Measurements from ENCODE around the gene PARP15.
"Not testable (repeated sequence)": the region's sequence is repeated elsewhere in the genome, so short reads cannot be mapped to it uniquely, and the experiment has no call there.

PARP15 gene

GRCh38 chr3:122621112-122621511, 43.7 kb downstream of the PARP15 start:
- no peak for DNase-seq

- DNase-seq: no peak
Observed at GRCh38 chr3:122623031-122623829, 45.8 kb downstream of the PARP15 start.

DNA sequence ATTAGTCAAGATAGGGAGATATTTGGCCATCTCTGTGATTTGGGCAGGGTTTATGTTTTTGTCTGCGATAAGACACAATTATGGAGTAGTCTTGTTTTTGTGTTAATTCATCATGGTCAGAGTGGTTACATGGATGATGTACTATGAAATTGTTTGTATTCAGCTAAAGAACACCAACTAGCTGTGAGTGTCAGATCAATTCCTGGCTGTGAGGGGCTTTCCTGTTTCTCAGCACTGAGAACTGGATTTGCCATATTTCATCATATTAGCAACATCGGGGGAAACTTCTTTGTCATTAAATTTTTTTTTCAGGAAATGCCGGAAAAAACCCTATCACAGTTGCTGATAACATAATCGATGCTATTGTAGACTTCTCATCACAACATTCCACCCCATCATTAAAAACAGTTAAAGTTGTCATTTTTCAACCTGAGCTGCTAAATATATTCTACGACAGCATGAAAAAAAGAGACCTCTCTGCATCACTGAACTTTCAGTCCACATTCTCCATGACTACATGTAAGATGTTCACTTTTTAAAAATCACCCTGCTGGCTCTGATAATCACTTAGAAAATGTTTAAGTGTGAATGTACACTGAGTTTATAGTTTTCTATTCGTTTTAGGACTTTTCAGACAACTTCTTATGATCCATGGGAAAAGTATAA, 49.2 kb downstream of the PARP15 start:
- DNase-seq: no peak

DNA sequence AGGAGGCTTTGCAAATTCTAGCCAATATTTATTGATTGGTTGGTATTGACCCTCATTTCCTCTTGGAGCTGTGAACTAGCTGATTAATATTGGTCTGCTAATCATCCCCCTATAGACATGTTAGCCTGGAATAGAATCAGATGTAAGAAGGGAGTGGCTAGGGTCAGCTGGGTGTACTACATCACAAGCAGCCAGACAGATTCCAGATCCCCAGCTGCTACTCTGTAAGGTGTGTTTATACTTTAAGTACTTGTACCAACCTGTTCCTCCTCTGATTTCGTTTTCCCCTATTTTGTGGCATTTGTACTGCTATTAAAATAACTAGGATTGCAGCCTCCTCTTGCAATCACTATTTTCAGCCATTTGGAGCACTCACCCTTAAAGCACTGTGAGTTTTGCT, 49.9 kb downstream of the PARP15 start:
- no peak for DNase-seq

- no peak for DNase-seq
Observed at GRCh38 chr3:122628567-122628966, 51.1 kb downstream of the PARP15 start.

GRCh38 chr3:122629763-122630162, 52.3 kb downstream of the PARP15 start:
- no peak for DNase-seq

- no peak for DNase-seq
Observed at GRCh38 chr3:122635789-122636188, 58.3 kb downstream of the PARP15 start.

GRCh38 chr3:122636697-122637096, 59.2 kb downstream of the PARP15 start:
- no peak for DNase-seq

- DNase-seq: no peak
Observed at GRCh38 chr3:122640437-122640999, 63.1 kb downstream of the PARP15 start.

DNA sequence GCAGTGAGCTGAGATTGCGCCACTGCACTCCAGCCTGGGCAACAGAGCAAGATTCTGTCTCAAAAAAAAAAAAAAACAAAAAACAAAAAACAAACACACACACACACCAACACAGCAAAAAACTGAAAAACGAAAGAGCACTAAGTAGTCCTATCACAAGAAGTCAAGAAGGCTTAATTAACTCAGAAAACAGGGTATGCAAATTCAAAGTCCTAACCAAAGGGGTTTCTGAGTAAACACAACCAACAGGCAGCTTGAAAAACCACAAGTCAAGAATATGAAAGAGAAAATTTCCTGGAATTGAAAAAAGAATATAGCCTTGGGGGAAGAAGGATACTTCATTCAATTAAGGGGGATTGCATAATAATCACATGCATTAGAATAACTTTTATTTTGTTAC, 65.5 kb downstream of the PARP15 start:
- no peak for DNase-seq

DNA sequence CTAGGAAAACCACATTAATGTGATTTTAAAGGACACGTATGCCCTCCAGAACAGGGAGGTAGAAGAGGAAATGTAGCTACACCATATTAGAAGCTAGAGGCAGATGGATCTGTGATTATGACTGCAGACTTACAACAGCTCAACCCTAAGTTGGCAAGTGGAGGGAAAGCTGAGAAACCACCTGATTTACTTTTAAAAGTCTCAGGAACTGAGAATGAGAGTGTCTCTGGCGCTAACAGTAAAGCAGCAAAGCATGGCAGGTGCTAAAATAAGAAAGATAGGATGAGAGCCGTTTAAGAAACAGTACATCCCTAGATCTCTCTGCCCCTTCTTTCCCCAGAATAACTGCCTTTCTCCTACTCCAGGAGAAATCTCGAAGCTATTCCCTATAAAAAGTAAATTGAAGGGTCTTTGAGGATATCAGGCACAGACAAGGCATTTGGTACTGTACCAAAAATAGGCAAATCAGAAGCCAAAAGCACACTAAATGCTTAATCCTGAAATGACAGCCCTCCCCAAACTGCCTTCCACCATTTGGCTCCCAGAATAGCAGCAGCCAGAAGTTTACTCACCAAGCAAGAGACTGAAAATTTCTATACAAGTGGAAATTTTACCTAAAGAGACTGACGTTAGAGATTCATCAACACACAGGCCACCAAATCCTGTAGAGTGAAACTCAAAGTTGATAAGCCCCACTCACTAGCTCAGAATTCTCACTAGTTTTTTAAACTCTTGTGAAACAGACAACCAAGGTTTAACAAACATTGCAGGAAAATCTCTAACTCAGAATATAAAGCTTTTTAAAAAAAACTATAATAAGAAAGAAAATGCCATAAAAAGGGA, 68.9 kb downstream of the PARP15 start:
- peak; percentile 44 for DNase-seq

- DNase-seq: not testable (repeated sequence)
Observed at GRCh38 chr3:122651233-122651907, 73.9 kb downstream of the PARP15 start.

DNA sequence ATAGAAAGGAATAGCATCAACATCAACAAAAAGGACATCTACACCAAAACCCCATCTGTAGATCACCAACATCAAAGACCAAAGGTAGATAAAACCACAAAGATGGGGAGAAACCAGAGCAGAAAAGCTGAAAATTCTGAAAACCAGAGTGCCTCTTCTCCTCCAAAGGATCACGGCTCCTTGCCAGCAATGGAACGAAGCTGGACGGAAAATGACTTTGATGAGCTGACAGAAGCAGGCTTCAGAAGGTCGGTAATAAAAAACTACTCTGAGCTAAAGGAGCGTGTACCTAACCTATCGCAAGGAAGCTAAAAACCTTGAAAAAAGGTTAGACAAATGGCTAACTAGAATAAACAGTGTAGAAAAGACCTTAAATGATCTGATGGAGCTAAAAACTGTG, 74.5 kb downstream of the PARP15 start:
- not testable (repeated sequence) for DNase-seq

- DNase-seq: not testable (repeated sequence)
Observed at GRCh38 chr3:122658336-122658735, 80.9 kb downstream of the PARP15 start.

- no peak for DNase-seq
Observed at GRCh38 chr3:122660297-122660974, 83.0 kb downstream of the PARP15 start.

DNA sequence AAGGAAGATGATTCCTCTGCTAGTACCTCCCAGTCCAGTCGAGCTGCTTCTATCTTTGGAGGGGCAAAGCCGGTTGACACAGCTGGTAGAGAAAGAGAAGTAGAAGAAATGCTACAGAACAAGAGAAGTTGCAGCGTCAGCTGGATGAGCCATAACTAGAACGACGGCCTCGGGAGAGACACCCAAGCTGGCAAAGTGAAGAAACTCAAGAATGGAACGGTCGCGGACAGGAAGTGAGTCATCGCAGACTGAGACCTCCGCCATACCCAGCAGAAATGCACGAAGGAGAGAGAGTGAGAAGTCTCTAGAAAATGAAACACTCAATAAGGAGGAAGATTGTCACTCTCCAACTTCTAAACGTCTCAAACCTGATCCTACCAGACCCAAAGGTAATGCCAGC, 84.2 kb downstream of the PARP15 start:
- no peak for DNase-seq

GRCh38 chr3:122662505-122662904, 85.1 kb downstream of the PARP15 start:
- DNase-seq: no peak

DNA sequence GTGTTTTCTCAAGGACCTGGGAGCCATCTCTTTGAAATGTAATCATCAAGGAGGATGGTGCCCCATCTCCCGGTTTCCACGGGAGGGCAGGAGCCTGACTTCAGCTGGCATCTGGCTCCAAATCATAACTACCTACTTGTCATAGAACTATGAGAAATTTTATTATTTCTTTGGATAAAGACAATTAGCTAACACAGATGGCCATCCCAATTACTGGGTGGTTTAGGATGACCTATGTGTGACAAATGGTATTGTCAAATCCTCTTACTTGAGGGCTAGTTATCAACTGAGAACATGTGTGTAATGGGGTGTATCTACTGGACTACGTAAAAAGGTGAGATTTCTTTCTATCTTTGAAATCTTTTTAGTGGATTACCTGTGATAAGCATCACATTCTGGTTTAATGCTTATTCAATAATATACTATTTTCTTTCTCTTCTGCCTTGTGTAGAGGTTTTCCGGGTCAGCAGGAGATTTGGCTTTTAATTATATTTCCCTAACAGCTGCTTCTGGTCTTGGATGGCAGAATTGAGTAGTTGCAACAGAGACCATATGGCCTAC, 87.9 kb downstream of the PARP15 start:
- DNase-seq: no peak

DNA sequence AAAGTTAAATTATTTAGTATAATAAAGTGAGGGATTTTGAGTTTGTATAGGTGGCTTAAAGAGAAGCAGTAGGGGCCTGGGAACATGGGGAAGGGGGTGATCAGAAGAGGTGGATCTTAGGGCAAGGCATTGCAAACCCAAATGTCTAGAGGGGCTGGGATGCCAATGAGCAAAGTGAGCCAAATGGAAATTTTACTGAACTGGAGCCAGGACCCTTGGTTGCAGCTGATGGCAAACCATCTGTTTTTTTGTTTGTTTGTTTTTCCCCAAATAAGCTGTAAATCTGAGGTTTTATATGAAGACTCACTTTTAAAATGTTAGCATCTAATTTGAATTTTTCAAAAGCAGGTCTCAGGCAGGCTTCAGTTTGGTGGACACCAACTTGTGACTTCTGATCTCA, 88.4 kb downstream of the PARP15 start:
- no peak for DNase-seq

DNA sequence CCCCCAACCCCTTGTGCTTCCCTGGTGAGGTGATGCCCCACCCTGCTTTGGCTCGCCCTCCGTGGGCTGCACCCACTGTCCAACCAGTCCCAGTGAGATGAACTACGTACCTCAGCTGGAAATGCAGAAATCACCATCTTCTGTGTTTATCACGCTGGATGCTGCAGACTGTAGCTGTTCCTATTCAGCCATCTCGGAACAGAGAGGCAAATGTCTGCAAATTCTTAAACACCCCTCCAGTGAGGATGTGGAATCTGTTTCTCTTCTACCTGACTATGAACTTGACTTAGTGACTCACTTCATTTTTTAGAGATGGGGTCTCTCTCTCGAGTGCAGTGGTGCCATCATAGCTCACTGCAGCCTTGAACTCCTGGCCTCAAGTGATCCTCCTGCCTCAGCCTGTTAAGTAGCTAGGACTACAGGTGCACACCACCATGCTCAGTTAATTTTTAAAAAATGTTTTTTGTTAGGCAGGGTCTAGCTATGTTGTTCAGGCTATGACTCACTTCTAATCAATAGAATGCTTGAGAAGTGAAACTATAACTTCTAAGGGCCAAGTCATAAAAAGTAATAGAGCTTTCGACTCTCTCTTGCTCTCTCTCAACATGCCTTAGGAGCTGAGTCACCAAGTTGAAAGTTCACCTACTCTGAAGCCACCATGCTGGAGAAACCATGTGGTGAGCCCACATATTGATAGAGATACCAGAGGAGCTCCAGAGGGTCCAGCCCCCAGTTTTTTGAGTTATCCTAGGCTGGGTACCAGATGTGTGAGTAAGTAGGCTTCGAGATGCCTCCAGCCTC, 91.7 kb downstream of the PARP15 start:
- no peak for DNase-seq

DNA sequence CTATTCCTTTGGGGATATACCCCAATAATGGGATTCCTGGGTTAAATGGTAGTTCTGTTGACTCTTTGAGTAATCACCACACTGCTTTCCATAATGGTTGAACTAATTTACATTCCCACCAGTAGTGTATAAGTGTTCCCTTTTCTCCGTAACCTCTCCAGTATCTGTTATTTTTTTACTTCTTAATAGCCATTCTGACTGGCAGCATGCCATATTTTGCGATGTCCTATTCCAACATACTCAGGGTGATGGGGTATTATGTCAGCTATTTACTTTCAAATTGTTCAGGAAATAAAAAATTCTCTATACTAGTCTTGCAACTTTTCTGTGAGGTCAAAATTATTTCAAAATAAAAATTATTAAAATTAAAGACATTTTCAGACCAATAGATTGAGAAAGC, 94.1 kb downstream of the PARP15 start:
- DNase-seq: no peak

Data from CD4-positive, alpha-beta T cell treated with Interleukin-10 for 1 hour (primary cell).